NCI-H748 treated with DMSO at 0.1 percent for 48 hours (cell line): ENCODE data around the gene NME8.

Experiments
- DNase-seq: peaks from one replicate; lab custom pipeline; 2025; lab: John Stamatoyannopoulos, UW

The NME8 gene

GRCh38 chr7:37901236-37901827 is 52.9 kb downstream of the NME8 start:
- no peak for DNase-seq

- no peak for DNase-seq
Observed at GRCh38 chr7:37901890-37902524, 53.6 kb downstream of the NME8 start.

GRCh38 chr7:37908221-37908788 is 59.9 kb downstream of the NME8 start:
- no peak for DNase-seq

- DNase-seq = no peak
Observed at GRCh38 chr7:37912756-37913155, 64.4 kb downstream of the NME8 start.

GRCh38 chr7:37915438-37915837 is 67.0 kb downstream of the NME8 start:
- no peak for DNase-seq

- no peak for DNase-seq
Observed at GRCh38 chr7:37916017-37916672, 67.7 kb downstream of the NME8 start.

GRCh38 chr7:37916673-37917660 is 68.6 kb downstream of the NME8 start, which contains the start of gene SFRP4:
Gene SFRP4, minus strand, starts transcription at chr7:37916817. Its CDS starts 280 bp downstream, at chr7:37916537.
- no peak for DNase-seq

- DNase-seq = no peak
Observed at GRCh38 chr7:37918526-37918925, 70.1 kb downstream of the NME8 start.

GRCh38 chr7:37920305-37920848 is 72.0 kb downstream of the NME8 start, which contains the start of gene EPDR1:
Gene EPDR1, plus strand, starts transcription at chr7:37920640. Its CDS starts 300 bp downstream, at chr7:37920940.
- DNase-seq = peak; percentile 7

- DNase-seq = no peak
Observed at GRCh38 chr7:37920849-37921805, 72.7 kb downstream of the NME8 start.

- no peak for DNase-seq
Observed at GRCh38 chr7:37921876-37922275, 73.5 kb downstream of the NME8 start.

- no peak for DNase-seq
Observed at GRCh38 chr7:37923996-37924395, 75.6 kb downstream of the NME8 start.

- DNase-seq = no peak
Observed at GRCh38 chr7:37924491-37925041, 76.2 kb downstream of the NME8 start.

- DNase-seq = no peak
Observed at GRCh38 chr7:37925620-37926019, 77.2 kb downstream of the NME8 start.

- no peak for DNase-seq
Observed at GRCh38 chr7:37927773-37928444, 79.5 kb downstream of the NME8 start.

GRCh38 chr7:37928878-37929277 is 80.5 kb downstream of the NME8 start:
- no peak for DNase-seq

GRCh38 chr7:37930226-37930948 is 82.0 kb downstream of the NME8 start:
- DNase-seq = no peak

- DNase-seq = no peak
Observed at GRCh38 chr7:37932543-37932942, 84.1 kb downstream of the NME8 start.
